HUES48 (cell line): ENCODE data around the gene CFAP99.

Experiments used
- H3K27ac ChIP-seq: one replicate; pipeline ENCODE4 v1.7.0; 2013; ENCODE audit warnings: low read depth, low read length, inconsistent platforms
- H3K27me3 ChIP-seq: 2 replicates; pipeline ENCODE4 v1.6.1; 2013; ENCODE audit warnings: mild to moderate bottlenecking, low read length; ENCODE audit not compliant: control insufficient read depth, insufficient read depth
- H3K36me3 ChIP-seq: 2 replicates; pipeline ENCODE4 v1.6.1; 2013; ENCODE audit warnings: low read length; ENCODE audit not compliant: control insufficient read depth, insufficient read depth
- H3K4me1 ChIP-seq: 2 replicates; pipeline ENCODE4 v1.6.1; 2013; ENCODE audit warnings: mild to moderate bottlenecking, low read length; ENCODE audit not compliant: control insufficient read depth, insufficient read depth
- H3K4me3 ChIP-seq: 2 replicates; pipeline ENCODE4 v1.5.1; 2013; ENCODE audit warnings: mild to moderate bottlenecking, low read depth, low read length
- H3K9ac ChIP-seq: 2 replicates; pipeline ENCODE4 v1.6.1; 2013; ENCODE audit warnings: mild to moderate bottlenecking, low read depth, low read length, moderate library complexity
- H3K9me3 ChIP-seq: 2 replicates; pipeline ENCODE4 v1.6.1; 2013; ENCODE audit warnings: low read length; ENCODE audit not compliant: control insufficient read depth, insufficient read depth

CFAP99 gene

GRCh38 chr4:2451821-2452785 is 33.3 kb downstream of the CFAP99 start:
- Histone ChIP-seq H3K4me3 (no peak overlapping the region), H3K4me1 (no peaks in the 10 kb centered on the region), H3K9me3 (no peaks in the 10 kb centered on the region), H3K9ac (no peak overlapping the region), H3K27me3 (no peaks in the 10 kb centered on the region), H3K27ac (no peak overlapping the region), H3K36me3 (no peaks in the 10 kb centered on the region)

GRCh38 chr4:2457481-2458295 is 38.9 kb downstream of the CFAP99 start:
- Histone ChIP-seq H3K4me1 (peaks cover 10% of the 10 kb centered on the region; the same call in 1 of the 2 replicates), H3K9me3 (no peaks in the 10 kb centered on the region), H3K9ac (no peak overlapping the region), H3K27me3 (peaks cover 14% of the 10 kb centered on the region), H3K4me3 (no peak overlapping the region), H3K36me3 (no peaks in the 10 kb centered on the region), H3K27ac (no peak overlapping the region)

DNA sequence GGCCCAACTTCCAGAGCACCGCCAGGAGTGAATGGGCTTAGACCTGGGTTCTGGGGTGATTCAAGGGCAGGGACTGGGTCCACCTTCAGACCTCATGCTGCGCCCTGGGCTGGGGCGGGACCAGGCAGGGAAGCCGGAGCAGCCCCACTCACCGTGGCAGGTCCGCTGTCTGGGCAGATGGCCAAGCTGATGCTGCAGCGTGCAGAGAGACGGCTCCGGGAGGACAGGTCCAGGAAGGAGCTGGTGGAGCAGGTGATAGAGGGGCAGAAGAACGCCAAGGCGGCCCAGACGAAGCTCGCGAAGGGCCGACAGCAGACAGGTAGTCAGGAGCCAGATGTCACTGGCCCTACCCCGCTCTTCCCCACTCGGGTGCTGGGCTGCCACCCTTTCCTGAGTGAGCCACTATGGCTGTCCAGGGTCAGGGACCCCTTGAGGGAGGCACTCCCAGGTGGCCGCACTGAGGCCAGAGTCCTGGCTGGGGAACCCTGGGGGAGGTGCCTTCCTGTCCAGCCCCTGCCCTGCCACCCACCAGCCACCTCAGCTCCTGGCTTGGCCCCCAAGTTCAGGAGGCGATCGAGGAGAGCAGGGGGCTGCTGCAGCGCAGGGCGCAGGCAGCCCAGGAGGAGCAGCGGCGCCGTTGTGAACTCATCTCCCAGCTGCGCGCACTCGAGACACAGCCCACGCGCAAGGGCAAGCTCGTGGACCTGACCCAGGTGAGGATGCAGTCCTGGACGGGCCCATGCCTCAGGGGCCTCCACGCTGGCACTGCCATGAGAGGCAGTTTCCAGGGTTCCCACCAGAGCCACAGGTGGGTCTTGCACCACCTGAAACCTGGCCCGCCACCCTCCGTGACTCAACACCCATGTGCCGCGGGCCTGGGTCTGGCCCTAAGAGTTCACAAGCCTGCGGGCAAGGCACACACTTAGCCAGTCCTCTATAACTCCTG is 40.1 kb downstream of the CFAP99 start:
- H3K9me3 ChIP-seq: no peaks in the 10 kb centered on the region
- no peaks in the 10 kb centered on the region for H3K36me3 ChIP-seq
- peaks cover 14% of the 10 kb centered on the region; the same call in 1 of the 2 replicates for H3K4me1 ChIP-seq
- H3K27me3 ChIP-seq: peaks cover 23% of the 10 kb centered on the region
- no peak overlapping the region for H3K27ac ChIP-seq
- no peak overlapping the region for H3K4me3 ChIP-seq
- no peak overlapping the region for H3K9ac ChIP-seq

DNA sequence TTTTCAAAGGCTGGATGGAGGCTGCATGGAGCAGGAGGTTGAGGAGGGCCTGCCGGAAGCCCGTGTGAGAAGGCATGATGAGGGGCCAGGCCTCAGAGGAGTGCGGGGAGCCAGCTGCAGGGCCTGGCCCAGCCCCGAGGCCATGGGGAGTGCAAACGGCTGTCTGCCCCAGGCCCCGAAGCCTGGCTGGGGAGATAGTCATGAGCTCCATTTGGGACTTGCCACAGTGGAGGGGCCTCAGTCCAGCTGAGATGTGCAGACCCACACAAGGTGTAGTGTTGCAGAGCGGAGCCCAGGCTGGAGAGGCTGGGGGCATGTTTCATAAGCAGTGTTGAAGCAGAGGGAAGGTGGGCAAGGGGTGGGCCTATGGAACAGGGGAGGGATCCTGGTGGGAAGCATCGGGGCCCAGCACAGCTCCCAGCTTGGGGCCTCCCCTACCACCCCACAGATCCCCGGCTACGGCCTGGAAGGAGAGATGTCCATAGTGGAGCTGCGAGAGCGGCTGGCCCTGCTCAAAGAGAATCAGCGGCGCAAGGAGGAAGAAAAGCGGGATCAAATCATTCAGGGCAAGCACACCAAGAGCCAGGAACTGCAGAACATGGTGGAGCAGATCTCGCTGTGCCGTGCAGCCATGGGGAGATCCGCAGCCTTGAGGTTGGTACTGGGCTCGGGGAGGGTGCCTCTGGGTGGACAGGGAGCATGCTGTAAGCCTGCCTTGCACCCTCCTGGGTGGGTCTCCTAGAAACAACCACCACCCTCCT is 41.0 kb downstream of the CFAP99 start:
- peaks cover 14% of the 10 kb centered on the region; the same call in 1 of the 2 replicates for H3K4me1 ChIP-seq
- H3K4me3 ChIP-seq: no peak overlapping the region
- H3K36me3 ChIP-seq: no peaks in the 10 kb centered on the region
- peaks cover 23% of the 10 kb centered on the region for H3K27me3 ChIP-seq
- H3K9me3 ChIP-seq: no peaks in the 10 kb centered on the region
- no peak overlapping the region for H3K27ac ChIP-seq
- no peak overlapping the region for H3K9ac ChIP-seq

DNA sequence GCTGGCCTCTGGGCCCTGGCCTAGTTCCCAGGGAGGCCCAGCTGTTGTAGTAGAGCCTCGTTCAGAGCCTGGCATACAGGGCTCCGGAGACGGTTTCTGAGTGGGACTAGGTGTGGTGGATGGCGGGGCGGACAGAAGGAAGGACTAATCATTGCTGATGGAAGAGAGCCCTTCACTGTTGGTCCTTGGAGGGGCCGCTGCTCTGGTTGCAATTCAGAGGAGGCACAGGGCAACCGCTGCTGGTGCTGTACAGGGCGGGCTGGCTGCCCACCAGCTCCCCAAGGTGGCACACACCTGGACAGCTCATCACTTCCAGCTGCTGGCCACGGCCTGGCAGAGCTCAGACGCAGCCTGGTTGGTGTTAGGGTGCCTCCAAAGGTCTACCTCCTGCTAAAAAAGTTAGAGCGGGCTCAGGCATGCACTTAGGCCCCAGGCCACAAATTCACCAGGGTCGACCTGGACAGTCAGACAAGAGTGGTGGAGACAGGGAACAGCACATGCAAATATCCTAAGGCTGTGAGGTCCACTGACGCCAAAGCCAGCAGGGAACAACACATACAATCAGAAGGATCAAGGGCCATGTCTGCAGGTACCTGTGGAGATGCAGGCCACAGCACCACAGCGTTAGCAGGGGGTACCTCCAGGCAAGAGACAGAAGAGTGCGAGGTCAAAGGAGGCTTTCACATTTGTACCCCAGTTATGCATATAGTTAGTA is 42.6 kb downstream of the CFAP99 start:
- Histone ChIP-seq H3K27me3 (peaks cover 23% of the 10 kb centered on the region), H3K36me3 (no peaks in the 10 kb centered on the region), H3K4me3 (no peak overlapping the region), H3K9ac (no peak overlapping the region), H3K9me3 (no peaks in the 10 kb centered on the region), H3K27ac (no peak overlapping the region), H3K4me1 (peaks cover 14% of the 10 kb centered on the region; the same call in 1 of the 2 replicates)

- Histone ChIP-seq H3K9me3 (no peaks in the 10 kb centered on the region), H3K36me3 (no peaks in the 10 kb centered on the region), H3K4me3 (peak overlapping the region; percentile 62), H3K27me3 (peaks cover 23% of the 10 kb centered on the region), H3K27ac (no peak overlapping the region), H3K4me1 (peaks cover 14% of the 10 kb centered on the region; the same call in 1 of the 2 replicates), H3K9ac (peak overlapping the region; percentile 74)
These were observed 43.6 kb downstream of the CFAP99 start for GRCh38 chr4:2462218-2462991.

- no peaks in the 10 kb centered on the region for H3K36me3 ChIP-seq
- H3K9me3 ChIP-seq: no peaks in the 10 kb centered on the region
- H3K27me3 ChIP-seq: peaks cover 23% of the 10 kb centered on the region
- peak overlapping the region; percentile 62; the same call in 1 of the 2 replicates for H3K4me3 ChIP-seq
- H3K4me1 ChIP-seq: peaks cover 14% of the 10 kb centered on the region; the same call in 1 of the 2 replicates
- no peak overlapping the region for H3K27ac ChIP-seq
- H3K9ac ChIP-seq: no peak overlapping the region
These were observed 44.4 kb downstream of the CFAP99 start for GRCh38 chr4:2462992-2463762.

DNA sequence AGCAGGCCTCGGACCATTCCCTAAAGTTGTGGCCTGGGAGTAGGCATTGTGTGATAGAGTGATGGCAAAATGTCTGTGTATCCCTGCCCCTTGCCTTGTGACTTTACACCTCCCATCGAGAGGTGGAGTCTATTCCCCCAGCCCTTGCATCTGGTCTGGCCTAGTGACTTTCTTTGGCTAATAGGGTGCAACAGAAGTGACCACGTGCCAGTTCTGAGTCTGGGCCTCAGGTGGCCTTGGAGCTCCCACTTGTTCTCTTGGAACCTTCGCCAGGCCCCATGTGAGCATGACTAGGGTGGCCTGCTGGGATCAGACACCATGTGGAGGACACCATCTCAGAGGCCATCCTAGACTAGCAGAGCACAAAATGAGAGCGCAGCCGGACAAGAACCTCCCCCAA is 46.3 kb downstream of the CFAP99 start:
- no peaks in the 10 kb centered on the region for H3K9me3 ChIP-seq
- peaks cover 23% of the 10 kb centered on the region for H3K27me3 ChIP-seq
- H3K27ac ChIP-seq: no peak overlapping the region
- no peak overlapping the region for H3K4me3 ChIP-seq
- no peak overlapping the region for H3K9ac ChIP-seq
- peaks cover 14% of the 10 kb centered on the region; the same call in 1 of the 2 replicates for H3K4me1 ChIP-seq
- H3K36me3 ChIP-seq: no peaks in the 10 kb centered on the region
